ENCODE results near the gene SHMT2.
"Not testable (repeated sequence)": the region's sequence is repeated elsewhere in the genome, so short reads cannot be mapped to it uniquely, and the experiment has no call there.

DNA sequence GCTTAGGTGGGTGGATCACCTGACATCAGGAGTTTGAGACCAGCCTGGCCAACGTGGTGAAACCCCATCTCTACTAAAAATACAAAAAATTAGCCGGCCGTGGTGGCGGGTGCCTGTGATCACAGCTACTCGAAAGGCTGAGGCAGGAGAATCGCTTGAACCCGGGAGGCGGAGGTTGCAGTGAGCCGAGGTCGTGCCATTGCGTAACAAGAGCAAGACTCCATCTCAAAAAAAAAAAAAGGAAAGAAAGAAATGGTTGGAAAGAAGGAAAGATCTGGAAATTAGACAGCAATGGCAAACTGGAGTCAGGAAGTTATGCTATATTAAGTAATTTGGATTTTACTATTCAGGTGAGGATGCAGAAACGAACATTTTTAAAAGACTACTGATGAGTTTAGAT is 52.6 kb downstream of the SHMT2 start:
- TF ChIP-seq CTCF (CRISPR knock-in tag; IDR thresholded peaks at IDR 0.05); ZFX (CRISPR knock-in tag; IDR thresholded peaks at IDR 0.05; ENCODE audit: low read depth); ARNT (IDR thresholded peaks at IDR 0.05); U2AF1 (optimal IDR thresholded peaks at IDR 0.05; ENCODE audit: low read depth, low read length); SMYD3 (CRISPR knock-in tag; IDR thresholded peaks at IDR 0.05); RXRA (CRISPR knock-in tag; IDR thresholded peaks at IDR 0.05); NCOA1 (CRISPR knock-in tag; IDR thresholded peaks at IDR 0.05): not testable (repeated sequence)

Measured in HepG2 (cell line).